Vagina (tissue), 2 donors: ENCODE measurements around the gene PACRG.

Source experiments
- POLR2A ChIP-seq, 2 donors: fragments of 450-650 bp; IDR thresholded peaks; one replicate each; pipeline ENCODE4 v1.6.1; 2017; ENCODE audit warnings: antibody characterized with exemption in 2 of 2, mild to moderate bottlenecking in 2 of 2, moderate library complexity in 2 of 2
- TF ChIP-seq, protein P1 (sequence below), 3 experiments: fragments of 450-650 bp in 2 of 3; fragments of 200-600 bp in 1 of 3; sonication (generic) in 1 of 3; IDR thresholded peaks; one replicate each; pipeline ENCODE4 v1.5.1; 2017 to 2019; ENCODE audit warnings: antibody characterized with exemption in 3 of 3, mild to moderate bottlenecking in 2 of 3, moderate library complexity in 2 of 3

DNA sequence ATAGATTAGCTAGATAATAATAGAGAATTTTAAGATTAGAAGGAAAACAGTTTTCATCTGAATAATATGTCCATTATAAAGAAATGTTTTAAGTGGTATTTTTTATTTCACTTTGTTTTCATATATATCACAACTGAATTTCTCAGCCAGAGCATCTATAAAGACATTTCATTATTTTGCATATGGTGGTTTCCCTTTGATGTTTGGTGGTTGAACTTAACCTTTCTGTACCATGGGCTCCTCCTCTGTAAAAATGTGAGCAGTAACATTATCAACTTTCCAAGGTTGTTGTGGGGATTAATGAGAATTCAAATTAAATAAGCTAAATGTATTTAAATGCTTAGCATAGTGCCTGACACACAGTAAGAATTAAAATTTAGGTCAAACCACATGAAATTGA, 567.0 kb downstream of the PACRG start:
- no peak for TF ChIP-seq POLR2A (IDR thresholded peaks at IDR 0.05)
- TF ChIP-seq, protein P1, sequence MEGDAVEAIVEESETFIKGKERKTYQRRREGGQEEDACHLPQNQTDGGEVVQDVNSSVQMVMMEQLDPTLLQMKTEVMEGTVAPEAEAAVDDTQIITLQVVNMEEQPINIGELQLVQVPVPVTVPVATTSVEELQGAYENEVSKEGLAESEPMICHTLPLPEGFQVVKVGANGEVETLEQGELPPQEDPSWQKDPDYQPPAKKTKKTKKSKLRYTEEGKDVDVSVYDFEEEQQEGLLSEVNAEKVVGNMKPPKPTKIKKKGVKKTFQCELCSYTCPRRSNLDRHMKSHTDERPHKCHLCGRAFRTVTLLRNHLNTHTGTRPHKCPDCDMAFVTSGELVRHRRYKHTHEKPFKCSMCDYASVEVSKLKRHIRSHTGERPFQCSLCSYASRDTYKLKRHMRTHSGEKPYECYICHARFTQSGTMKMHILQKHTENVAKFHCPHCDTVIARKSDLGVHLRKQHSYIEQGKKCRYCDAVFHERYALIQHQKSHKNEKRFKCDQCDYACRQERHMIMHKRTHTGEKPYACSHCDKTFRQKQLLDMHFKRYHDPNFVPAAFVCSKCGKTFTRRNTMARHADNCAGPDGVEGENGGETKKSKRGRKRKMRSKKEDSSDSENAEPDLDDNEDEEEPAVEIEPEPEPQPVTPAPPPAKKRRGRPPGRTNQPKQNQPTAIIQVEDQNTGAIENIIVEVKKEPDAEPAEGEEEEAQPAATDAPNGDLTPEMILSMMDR (IDR thresholded peaks at IDR 0.05) = no peak
